ENCODE measurements around the gene SLC8A2.

Gene SLC8A2

DNA sequence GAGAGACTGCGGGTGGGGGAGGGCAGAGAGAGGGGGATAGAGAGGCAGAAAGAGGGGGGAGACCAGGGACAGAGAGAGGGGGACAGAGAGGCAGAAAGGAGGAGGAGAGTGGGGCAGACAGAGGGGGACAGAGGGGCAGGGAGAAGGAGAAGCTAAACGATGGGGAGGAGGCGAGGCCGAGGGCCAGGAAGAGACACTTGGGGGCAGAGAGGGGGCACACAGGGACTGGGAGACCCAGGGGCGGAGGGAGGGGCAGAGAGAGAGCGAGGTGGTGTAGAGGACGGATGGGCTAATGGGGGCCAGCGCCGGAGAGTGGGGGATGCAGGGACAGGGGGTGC, 53.0 kb downstream of the SLC8A2 start:
- DNase-seq (ENCODE audit: low read depth): no peak
- H3K4me3 ChIP-seq (ENCODE audit: low read depth, low read length): peak overlapping the region; percentile 54
- TF ChIP-seq, protein P1, sequence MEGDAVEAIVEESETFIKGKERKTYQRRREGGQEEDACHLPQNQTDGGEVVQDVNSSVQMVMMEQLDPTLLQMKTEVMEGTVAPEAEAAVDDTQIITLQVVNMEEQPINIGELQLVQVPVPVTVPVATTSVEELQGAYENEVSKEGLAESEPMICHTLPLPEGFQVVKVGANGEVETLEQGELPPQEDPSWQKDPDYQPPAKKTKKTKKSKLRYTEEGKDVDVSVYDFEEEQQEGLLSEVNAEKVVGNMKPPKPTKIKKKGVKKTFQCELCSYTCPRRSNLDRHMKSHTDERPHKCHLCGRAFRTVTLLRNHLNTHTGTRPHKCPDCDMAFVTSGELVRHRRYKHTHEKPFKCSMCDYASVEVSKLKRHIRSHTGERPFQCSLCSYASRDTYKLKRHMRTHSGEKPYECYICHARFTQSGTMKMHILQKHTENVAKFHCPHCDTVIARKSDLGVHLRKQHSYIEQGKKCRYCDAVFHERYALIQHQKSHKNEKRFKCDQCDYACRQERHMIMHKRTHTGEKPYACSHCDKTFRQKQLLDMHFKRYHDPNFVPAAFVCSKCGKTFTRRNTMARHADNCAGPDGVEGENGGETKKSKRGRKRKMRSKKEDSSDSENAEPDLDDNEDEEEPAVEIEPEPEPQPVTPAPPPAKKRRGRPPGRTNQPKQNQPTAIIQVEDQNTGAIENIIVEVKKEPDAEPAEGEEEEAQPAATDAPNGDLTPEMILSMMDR (conservative IDR thresholded peaks at IDR 0.05; ENCODE audit: low read depth, low read length): no peak

DNA sequence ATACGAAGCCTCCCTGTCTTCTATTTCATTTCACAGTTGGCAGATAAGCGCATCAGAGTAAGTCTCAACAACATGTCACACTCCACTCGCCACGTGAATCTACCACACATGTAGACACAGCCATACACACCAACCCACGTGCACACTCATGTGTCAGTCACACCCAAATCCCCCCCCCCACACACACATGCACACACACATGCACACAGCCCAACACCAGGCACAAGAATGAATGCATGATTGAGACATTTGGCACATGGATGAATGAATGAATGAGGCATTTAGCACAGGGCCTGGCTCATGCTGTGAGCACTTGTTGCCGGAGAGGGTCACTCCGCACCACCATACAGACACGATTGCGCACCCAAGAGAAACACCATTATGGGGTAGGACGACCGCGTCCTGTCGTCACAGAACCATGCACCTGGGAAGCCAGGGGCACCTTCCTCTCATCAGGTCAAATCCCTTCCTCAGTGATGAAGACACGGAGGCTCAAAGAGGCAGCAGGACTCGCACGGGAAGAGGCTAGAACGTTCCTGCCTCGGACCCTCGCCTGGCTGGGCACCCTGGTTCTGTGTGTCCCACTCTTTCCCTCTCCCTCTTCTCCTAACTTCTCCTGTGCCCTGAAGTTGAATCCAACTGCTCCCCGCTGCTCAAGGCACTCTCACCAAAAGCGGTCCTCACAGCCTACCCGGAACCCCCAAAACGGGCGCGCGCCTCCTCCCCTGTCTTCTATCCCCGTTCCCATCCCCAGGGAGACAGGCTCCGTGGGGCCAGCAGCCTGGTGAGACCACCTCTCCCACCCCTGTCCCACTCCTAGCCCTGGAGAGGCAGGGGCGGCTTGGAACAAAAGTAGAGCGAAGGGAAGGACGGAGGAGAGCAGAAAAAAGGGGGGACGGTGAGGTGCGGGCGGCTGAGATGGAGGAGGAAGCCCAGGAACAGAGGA, 53.7 kb downstream of the SLC8A2 start:
- TF ChIP-seq, protein P1 (conservative IDR thresholded peaks at IDR 0.05; ENCODE audit: low read depth, low read length): no peak
- DNase-seq (ENCODE audit: low read depth): no peak
- H3K4me3 ChIP-seq (ENCODE audit: low read depth, low read length): peak overlapping the region; percentile 54

DNA sequence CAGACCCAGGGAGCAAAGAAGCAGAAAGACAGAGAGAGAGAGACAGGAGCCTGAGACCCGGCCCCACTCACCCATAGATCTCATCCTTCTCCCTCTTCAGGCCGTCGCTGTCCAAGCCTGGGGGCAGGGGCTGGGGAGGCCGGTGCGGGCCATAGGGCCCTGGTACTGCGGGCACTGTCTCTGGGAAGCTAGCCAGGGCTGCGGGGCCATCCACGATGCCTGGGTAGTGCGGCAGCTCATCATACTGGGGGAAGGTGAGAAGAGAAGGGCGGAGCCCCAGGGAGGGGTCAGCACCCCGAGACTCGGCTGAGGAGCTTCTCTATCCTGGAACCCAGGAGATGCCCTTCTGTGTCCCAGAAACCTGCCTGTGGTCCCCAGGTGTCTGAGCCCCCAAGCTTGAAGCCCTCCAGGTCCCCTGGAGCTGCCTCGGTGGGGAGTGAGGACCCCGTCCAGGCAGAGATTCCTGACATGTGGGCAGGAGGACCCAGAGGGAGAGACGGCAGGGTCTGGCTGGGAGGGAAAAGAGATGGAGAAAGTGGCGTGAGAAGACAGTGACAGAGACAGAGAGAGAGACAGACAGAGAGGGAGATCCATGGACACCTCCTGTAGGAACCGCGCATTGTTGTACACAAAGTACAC, 54.5 kb downstream of the SLC8A2 start:
- DNase-seq (ENCODE audit: low read depth): no peak
- TF ChIP-seq, protein P1 (conservative IDR thresholded peaks at IDR 0.05; ENCODE audit: low read depth, low read length): no peak
- no peak overlapping the region for H3K4me3 ChIP-seq (ENCODE audit: low read depth, low read length)

DNA sequence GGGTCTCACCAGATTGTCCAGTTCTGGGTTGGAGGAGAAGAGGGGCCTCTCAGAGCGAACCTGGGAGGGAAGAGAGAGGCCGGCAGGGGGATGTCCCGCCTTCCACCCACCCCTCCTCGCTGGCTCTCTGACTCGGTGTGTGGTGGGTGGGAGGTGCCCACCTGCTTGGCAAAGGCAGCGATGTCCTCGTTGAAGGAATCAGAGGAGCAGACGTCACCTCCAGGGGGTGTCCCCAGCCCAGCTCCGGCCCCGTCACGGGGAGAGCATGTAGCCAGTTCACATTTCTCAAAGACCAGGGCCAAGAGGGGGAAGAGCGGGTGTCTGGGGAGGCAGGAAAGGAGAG, 55.1 kb downstream of the SLC8A2 start:
- no peak for DNase-seq (ENCODE audit: low read depth)
- TF ChIP-seq, protein P1 (conservative IDR thresholded peaks at IDR 0.05; ENCODE audit: low read depth, low read length): no peak
- H3K4me3 ChIP-seq (ENCODE audit: low read depth, low read length): no peak overlapping the region

DNA sequence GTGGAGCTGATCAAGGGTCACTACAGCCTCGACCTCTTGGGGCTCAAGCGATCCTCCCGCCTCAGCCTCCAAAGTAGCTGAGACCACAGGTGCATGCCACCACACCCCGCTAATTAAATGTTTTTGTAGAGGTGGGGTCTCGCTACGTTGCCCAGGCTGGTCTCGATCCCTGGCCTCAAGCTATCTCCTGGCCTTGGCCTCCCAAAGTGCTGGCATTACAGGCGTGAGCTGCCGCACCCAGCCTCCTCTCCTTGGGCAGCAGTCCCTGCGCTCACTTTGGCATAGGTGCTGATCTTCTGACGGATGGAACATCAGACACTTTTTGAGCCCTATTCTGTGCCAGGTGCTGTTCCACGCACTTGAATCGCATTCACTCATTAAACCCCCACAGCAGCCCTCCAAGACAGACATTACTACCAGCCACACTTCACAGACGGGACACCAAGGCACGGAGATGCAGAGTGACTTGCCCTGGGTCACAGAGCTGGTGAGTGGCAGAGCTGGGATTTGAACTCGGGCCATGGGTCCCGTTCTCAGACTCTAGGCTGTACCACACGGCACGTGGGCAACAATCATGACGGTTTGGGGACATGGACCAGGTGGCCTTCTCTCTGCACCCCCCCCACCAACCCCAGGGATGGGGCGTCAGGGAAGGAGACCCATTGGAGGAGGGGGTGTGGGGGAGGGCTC, 55.6 kb downstream of the SLC8A2 start:
- TF ChIP-seq, protein P1 (conservative IDR thresholded peaks at IDR 0.05; ENCODE audit: low read depth, low read length): no peak
- no peak overlapping the region for H3K4me3 ChIP-seq (ENCODE audit: low read depth, low read length)
- no peak for DNase-seq (ENCODE audit: low read depth)

DNA sequence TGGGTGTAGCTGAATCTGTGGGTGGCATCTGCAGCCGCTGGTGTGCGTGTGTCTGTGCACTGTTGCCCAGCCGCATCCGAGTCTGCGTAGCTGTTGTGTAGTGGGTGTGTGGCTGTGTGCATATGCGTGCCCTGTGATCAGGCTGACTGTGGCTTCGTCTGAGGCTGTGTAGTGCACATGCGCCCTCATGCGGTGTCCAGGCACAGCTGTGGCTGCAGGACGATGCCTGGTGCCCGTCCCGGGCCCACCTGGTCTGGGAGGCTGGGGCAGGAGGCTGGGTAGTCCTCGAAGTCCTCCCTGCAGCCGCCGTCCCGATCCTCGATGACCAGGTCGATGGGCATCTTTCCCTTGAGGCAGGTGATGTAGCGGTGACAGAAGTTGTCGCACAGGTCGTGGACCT, 57.2 kb downstream of the SLC8A2 start:
- H3K4me3 ChIP-seq (ENCODE audit: low read depth, low read length): no peak overlapping the region
- DNase-seq (ENCODE audit: low read depth): no peak
- TF ChIP-seq, protein P1 (conservative IDR thresholded peaks at IDR 0.05; ENCODE audit: low read depth, low read length): peak; percentile 44

Measured in choroid plexus epithelial cell (primary cell).